ENCODE measurements around the gene CMIP.

Gene CMIP

GRCh38 chr16:81650982-81651562 is 206.5 kb downstream of the CMIP start:
- Histone ChIP-seq H3K27ac (ENCODE audit: low read depth, low read length) (no peak overlapping the region), H3F3A (ENCODE audit: insufficient read depth) (no peaks in the 10 kb centered on the region), H3K4me2 (ENCODE audit: low read depth, low read length, poor library complexity, severe bottlenecking) (no peak overlapping the region), H3K27me3 (ENCODE audit: low read length) (no peaks in the 10 kb centered on the region), H3K4me3 (ENCODE audit: insufficient read depth, low read length, poor library complexity, severe bottlenecking) (no peak overlapping the region), H3K79me2 (ENCODE audit: insufficient read depth, low read length) (no peaks in the 10 kb centered on the region), H3K9ac (ENCODE audit: low read length) (no peak overlapping the region), H3K9me2 (replicated peaks; ENCODE audit: insufficient read depth, low read length) (no peaks in the 10 kb centered on the region), H3K9me3 (ENCODE audit: insufficient read depth, low read length) (no peaks in the 10 kb centered on the region), H4K20me1 (ENCODE audit: low read depth, low read length) (no peaks in the 10 kb centered on the region), H3K36me3 (ENCODE audit: low read length) (no peaks in the 10 kb centered on the region), H2AFZ (ENCODE audit: low read depth, low read length, severe bottlenecking) (no peak overlapping the region)
- no peak for TF ChIP-seq EZH2phosphoT487 (conservative IDR thresholded peaks at IDR 0.05; ENCODE audit: low read length)
- no peak for TF ChIP-seq CTCF (IDR thresholded peaks at IDR 0.05; ENCODE audit: insufficient read depth, low read length, poor library complexity, severe bottlenecking)

- Histone ChIP-seq H3K9me3 (ENCODE audit: insufficient read depth, low read length) (no peaks in the 10 kb centered on the region), H4K20me1 (ENCODE audit: low read depth, low read length) (no peaks in the 10 kb centered on the region), H3K9ac (ENCODE audit: low read length) (no peak overlapping the region), H3K27ac (ENCODE audit: low read depth, low read length) (no peak overlapping the region), H3K36me3 (ENCODE audit: low read length) (no peaks in the 10 kb centered on the region), H3K79me2 (ENCODE audit: insufficient read depth, low read length) (no peaks in the 10 kb centered on the region), H3K27me3 (ENCODE audit: low read length) (no peaks in the 10 kb centered on the region), H3K4me3 (ENCODE audit: insufficient read depth, low read length, poor library complexity, severe bottlenecking) (no peak overlapping the region), H2AFZ (ENCODE audit: low read depth, low read length, severe bottlenecking) (no peak overlapping the region), H3F3A (ENCODE audit: insufficient read depth) (no peaks in the 10 kb centered on the region), H3K4me2 (ENCODE audit: low read depth, low read length, poor library complexity, severe bottlenecking) (no peak overlapping the region), H3K9me2 (replicated peaks; ENCODE audit: insufficient read depth, low read length) (no peaks in the 10 kb centered on the region)
- TF ChIP-seq EZH2phosphoT487 (conservative IDR thresholded peaks at IDR 0.05; ENCODE audit: low read length) = no peak
- no peak for TF ChIP-seq CTCF (IDR thresholded peaks at IDR 0.05; ENCODE audit: insufficient read depth, low read length, poor library complexity, severe bottlenecking)
Measured at GRCh38 chr16:81651758-81652718, 207.4 kb downstream of the CMIP start.

- H3K4me2 ChIP-seq (ENCODE audit: low read depth, low read length, poor library complexity, severe bottlenecking) = no peak overlapping the region
Measured at GRCh38 chr16:81652798-81653505, 208.3 kb downstream of the CMIP start.

More at GRCh38 chr16:81652798-81653505, 208.3 kb downstream of the CMIP start:
- no peaks in the 10 kb centered on the region for H3K27me3 ChIP-seq (ENCODE audit: low read length)
- H3K4me3 ChIP-seq (ENCODE audit: insufficient read depth, low read length, poor library complexity, severe bottlenecking) = no peak overlapping the region
- H3K36me3 ChIP-seq (ENCODE audit: low read length) = no peaks in the 10 kb centered on the region
- H3K79me2 ChIP-seq (ENCODE audit: insufficient read depth, low read length) = no peaks in the 10 kb centered on the region
- H3F3A ChIP-seq (ENCODE audit: insufficient read depth) = no peaks in the 10 kb centered on the region
- H3K9me3 ChIP-seq (ENCODE audit: insufficient read depth, low read length) = no peaks in the 10 kb centered on the region
- TF ChIP-seq EZH2phosphoT487 (conservative IDR thresholded peaks at IDR 0.05; ENCODE audit: low read length) = no peak
- TF ChIP-seq CTCF (IDR thresholded peaks at IDR 0.05; ENCODE audit: insufficient read depth, low read length, poor library complexity, severe bottlenecking) = no peak
- H3K27ac ChIP-seq (ENCODE audit: low read depth, low read length) = no peak overlapping the region
- H4K20me1 ChIP-seq (ENCODE audit: low read depth, low read length) = no peaks in the 10 kb centered on the region
- H3K9me2 ChIP-seq (replicated peaks; ENCODE audit: insufficient read depth, low read length) = no peaks in the 10 kb centered on the region
- H2AFZ ChIP-seq (ENCODE audit: low read depth, low read length, severe bottlenecking) = no peak overlapping the region
- H3K9ac ChIP-seq (ENCODE audit: low read length) = no peak overlapping the region
